Neural crest cell (in vitro differentiated cells): ENCODE measurements around the gene RNLS. TPM values are rescaled to one million over a fixed set of nuclear protein-coding genes. Genes with fewer than 3 reads are reported as not detected.

Experiments
- DNase-seq: peaks from one replicate; pipeline ENCODE4 v3.0.0; 2021; ENCODE audit warnings: low read depth, mixed read lengths, low spot score
- H3K27ac Mint-ChIP-seq: one replicate; pipeline ENCODE4 v1.8.0; 2021; ENCODE audit warnings: mild to moderate bottlenecking, mixed read lengths; ENCODE audit not compliant: unreplicated experiment
- H3K27me3 Mint-ChIP-seq: 2 replicates; pipeline ENCODE4 v1.8.0; 2021; ENCODE audit warnings: low read depth, mild to moderate bottlenecking, mixed read lengths
- H3K36me3 Mint-ChIP-seq: 2 replicates; pipeline ENCODE4 v1.8.0; 2021; ENCODE audit warnings: low read depth, mild to moderate bottlenecking, mixed read lengths
- H3K4me1 Mint-ChIP-seq: 2 replicates; pipeline ENCODE4 v1.8.0; 2021; ENCODE audit warnings: mixed read lengths
- H3K4me3 Mint-ChIP-seq: one replicate; pipeline ENCODE4 v1.8.0; 2021; ENCODE audit warnings: mild to moderate bottlenecking, mixed read lengths
- H3K9me3 Mint-ChIP-seq: 2 replicates; pipeline ENCODE4 v1.8.0; 2021; ENCODE audit warnings: mixed read lengths
- CTCF ChIP-seq: fragments of 200-600 bp; sonication (generic); conservative IDR thresholded peaks from 2 replicates; pipeline ENCODE4 v1.5.0; 2021; ENCODE audit warnings: antibody characterized with exemption, mild to moderate bottlenecking
- long read RNA-seq: library from polyadenylated mRNA; unstranded; transcript quantifications from one replicate; pipeline ENCODE4 v2.0.0, GENCODE V29; 2020
- total RNA-seq: library from RNA; stranded (reverse); gene quantifications from 2 replicates; pipeline ENCODE4 v1.2.1, GENCODE V29; 2021

Gene RNLS
- total RNA-seq = 3.3 and 3.8 TPM in 2 replicates
- long read RNA-seq, partial matches to known transcripts = 0 of 1 reads
- long read RNA-seq, other reads (novel, unspliced or antisense) = 0 of 1 reads

DNA sequence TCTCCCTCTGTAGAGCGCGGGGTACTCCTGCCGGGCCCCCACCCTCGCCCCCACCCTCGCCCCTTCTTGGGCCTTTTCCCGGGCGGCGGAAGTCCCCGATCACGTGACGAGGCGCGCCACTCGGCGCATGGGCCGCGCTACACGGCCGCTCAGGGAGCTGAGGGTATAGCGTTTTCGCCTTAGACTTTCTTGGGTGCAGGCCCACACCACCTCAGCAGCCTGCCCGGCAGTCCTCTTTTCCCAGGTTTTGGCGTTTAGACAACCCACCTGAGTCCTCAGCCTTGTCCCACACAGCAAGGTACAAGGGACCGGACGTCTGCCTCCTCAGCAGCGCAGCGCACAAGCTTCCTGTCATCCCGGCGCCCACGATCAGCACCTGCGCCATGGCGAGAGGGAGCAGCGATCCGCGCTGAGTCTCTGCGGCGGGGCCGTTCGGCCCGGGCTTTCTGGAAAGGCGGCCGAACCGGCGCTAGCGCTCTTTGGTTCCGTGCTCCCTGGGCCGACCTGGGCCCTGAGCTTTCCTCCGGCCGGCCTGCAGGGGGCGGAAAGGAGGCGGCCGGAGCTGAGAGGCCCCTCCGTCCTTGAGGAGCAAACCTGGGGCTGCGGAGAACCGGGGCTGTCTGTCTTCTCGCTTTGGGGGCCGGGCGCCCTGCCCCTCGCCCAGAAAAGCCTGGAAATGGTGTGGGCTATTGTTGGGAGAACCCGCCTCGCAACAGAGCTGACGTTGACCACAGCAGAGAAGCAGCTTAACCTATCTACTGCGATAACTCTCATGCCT is at the start of gene RNLS:
TSS of gene RNLS (minus strand) at position 513 of the 778 bp plus-strand sequence.
- Mint-ChIP-seq H3K4me1 (peaks cover 10% of the 10 kb centered on the region), H3K9me3 (peaks cover 23% of the 10 kb centered on the region), H3K36me3 (peaks cover 9% of the 10 kb centered on the region), H3K4me3 (peak within 1 kb of the TSS; percentile 86), H3K27me3 (peaks cover 13% of the 10 kb centered on the region), H3K27ac (no peak within 1 kb of the TSS)
- TF ChIP-seq CTCF = peak; percentile 89
- DNase-seq = peak; percentile 39

GRCh38 chr10:88624840-88625239 is 41.7 kb upstream of the RNLS start:
- H3K9me3 Mint-ChIP-seq = peaks cover 7% of the 10 kb centered on the region
- no peak for DNase-seq
- TF ChIP-seq CTCF = no peak
- H3K4me1 Mint-ChIP-seq = no peaks in the 10 kb centered on the region
- no peaks in the 10 kb centered on the region for H3K36me3 Mint-ChIP-seq
- no peak overlapping the region for H3K27ac Mint-ChIP-seq
- peaks cover 4% of the 10 kb centered on the region for H3K27me3 Mint-ChIP-seq
- no peak overlapping the region for H3K4me3 Mint-ChIP-seq

- no peak for DNase-seq
- peaks cover 4% of the 10 kb centered on the region for H3K27me3 Mint-ChIP-seq
- no peaks in the 10 kb centered on the region for H3K36me3 Mint-ChIP-seq
- peaks cover 7% of the 10 kb centered on the region for H3K9me3 Mint-ChIP-seq
- H3K4me3 Mint-ChIP-seq = no peak overlapping the region
- TF ChIP-seq CTCF = no peak
- no peaks in the 10 kb centered on the region for H3K4me1 Mint-ChIP-seq
- no peak overlapping the region for H3K27ac Mint-ChIP-seq
Observed at GRCh38 chr10:88623835-88624234, 40.7 kb upstream of the RNLS start.

GRCh38 chr10:88620441-88620840 is 37.3 kb upstream of the RNLS start:
- Mint-ChIP-seq H3K27me3 (peaks cover 4% of the 10 kb centered on the region), H3K36me3 (no peaks in the 10 kb centered on the region), H3K9me3 (no peaks in the 10 kb centered on the region), H3K27ac (no peak overlapping the region), H3K4me1 (no peaks in the 10 kb centered on the region), H3K4me3 (no peak overlapping the region)
- no peak for DNase-seq
- no peak for TF ChIP-seq CTCF

GRCh38 chr10:88618496-88618895 is 35.4 kb upstream of the RNLS start:
- DNase-seq = no peak
- H3K27me3 Mint-ChIP-seq = no peaks in the 10 kb centered on the region
- no peaks in the 10 kb centered on the region for H3K36me3 Mint-ChIP-seq
- TF ChIP-seq CTCF = no peak
- H3K27ac Mint-ChIP-seq = no peak overlapping the region
- H3K4me1 Mint-ChIP-seq = no peaks in the 10 kb centered on the region
- H3K4me3 Mint-ChIP-seq = no peak overlapping the region
- H3K9me3 Mint-ChIP-seq = no peaks in the 10 kb centered on the region
